B cell (primary cell): ENCODE data around the gene PRM2.

Experiments used
- EZH2 ChIP-seq: IDR thresholded peaks from 2 replicates; pipeline ENCODE4 v1.6.1; 2012; ENCODE audit warnings: borderline replicate concordance, low read depth, mild to moderate bottlenecking, moderate library complexity, low read length; ENCODE audit not compliant: insufficient read depth, poor library complexity, severe bottlenecking
- TF ChIP-seq, protein P1 (sequence below): fragments of 200-600 bp; IDR thresholded peaks from one replicate; pipeline ENCODE4 v1.8.0; 2022; ENCODE audit warnings: antibody characterized with exemption, mild to moderate bottlenecking

DNA sequence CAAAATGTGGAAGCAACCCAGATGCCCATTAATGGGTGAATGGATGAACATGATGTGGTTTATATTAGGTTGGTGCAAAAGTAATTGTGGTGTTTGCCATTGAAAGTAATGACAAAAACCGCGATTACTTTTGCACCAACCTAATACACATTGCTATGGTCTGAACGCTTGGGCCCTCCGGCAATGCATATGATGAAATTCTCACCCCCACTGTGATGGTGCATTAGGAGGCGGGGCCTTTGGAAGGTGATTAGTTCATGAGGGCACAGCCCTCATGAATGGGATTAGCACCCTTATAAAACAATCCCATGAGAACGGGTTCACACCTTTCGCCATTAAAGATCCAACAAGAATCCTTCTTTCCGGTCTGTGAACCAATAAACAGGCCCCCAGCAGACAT is 30.1 kb upstream of the PRM2 start:
- TF ChIP-seq, protein P1, sequence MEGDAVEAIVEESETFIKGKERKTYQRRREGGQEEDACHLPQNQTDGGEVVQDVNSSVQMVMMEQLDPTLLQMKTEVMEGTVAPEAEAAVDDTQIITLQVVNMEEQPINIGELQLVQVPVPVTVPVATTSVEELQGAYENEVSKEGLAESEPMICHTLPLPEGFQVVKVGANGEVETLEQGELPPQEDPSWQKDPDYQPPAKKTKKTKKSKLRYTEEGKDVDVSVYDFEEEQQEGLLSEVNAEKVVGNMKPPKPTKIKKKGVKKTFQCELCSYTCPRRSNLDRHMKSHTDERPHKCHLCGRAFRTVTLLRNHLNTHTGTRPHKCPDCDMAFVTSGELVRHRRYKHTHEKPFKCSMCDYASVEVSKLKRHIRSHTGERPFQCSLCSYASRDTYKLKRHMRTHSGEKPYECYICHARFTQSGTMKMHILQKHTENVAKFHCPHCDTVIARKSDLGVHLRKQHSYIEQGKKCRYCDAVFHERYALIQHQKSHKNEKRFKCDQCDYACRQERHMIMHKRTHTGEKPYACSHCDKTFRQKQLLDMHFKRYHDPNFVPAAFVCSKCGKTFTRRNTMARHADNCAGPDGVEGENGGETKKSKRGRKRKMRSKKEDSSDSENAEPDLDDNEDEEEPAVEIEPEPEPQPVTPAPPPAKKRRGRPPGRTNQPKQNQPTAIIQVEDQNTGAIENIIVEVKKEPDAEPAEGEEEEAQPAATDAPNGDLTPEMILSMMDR = no peak
- no peak for TF ChIP-seq EZH2
